HG03095 (cell line): ENCODE results near the gene PCK1.

ENCODE experiments used
- ATAC-seq: cut with Tn5 transposase; IDR thresholded peaks from one replicate; pipeline ENCODE4 v1.9.1; 2021; ENCODE audit warnings: moderate library complexity; ENCODE audit not compliant: unreplicated experiment

PCK1 gene

DNA sequence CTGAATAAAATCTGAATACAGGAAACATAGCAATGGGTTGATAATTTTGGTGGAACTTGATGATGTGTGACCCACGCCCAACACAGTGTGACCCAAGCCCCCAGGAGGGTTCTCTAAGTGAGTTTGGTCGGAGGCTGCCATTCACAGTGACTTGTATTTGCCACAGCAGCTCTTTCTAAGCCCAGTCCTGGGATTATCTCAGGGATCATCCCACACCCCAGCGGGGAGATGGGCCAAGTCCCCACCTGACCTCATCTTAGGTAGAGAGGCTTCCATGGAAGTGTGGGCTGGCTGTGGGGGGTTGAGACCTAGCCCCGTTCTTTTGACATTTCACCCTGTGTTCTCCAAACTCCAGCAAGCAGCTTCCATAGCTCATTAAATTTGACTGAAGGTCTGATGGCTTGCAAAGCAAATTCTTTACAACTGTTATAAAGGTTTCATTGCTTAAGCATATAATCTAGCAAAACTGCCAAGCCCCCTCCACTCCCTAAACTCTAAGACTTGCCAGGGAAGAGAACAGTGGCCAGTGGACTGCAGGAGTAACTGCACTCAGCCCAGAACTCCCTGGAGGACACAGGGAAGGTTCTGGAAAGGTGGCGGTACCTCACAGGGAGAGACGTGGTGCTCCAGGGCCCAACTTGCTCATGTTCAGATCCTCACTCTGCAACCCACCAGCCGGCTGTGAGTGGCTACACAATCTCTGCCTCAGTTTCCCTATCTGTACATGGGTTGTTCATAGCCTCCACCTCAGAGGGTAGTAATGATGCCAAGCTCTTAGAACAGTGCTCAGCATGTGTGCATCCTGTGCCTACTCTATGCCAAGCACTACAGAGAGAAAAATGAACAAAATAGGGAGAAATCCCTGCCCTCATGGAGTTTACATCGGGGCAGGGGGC, 1.0 kb upstream of the PCK1 start:
- no peak for ATAC-seq

DNA sequence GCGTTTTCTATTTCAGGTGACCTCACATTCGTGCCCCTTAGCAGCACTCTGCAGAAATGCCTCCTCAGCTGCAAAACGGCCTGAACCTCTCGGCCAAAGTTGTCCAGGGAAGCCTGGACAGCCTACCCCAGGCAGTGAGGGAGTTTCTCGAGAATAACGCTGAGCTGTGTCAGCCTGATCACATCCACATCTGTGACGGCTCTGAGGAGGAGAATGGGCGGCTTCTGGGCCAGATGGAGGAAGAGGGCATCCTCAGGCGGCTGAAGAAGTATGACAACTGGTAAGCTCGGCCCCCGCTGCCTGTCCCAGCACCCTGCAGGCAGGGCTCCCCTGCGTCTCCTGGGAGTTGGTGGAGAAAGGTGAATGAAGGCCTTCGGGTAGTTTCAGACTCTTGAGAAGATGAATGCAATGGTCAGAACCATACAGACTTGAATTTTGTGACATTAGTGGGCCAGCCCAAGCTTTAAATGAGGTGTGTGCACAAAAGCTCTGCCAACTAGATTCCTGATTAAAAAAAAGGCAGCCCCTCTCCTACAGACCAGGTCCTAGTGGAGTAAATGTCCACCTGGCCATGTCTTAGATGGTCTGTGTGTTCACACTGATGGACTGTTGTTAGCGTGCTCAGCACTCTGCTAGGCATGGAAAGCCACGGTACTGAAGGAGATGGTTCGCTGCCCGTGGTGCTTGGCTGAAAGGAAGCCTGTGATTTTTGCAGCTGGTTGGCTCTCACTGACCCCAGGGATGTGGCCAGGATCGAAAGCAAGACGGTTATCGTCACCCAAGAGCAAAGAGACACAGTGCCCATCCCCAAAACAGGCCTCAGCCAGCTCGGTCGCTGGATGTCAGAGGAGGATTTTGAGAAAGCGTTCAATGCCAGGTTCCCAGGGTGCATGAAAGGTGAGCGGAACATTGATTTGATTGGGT, 708 bp downstream of the PCK1 start:
- ATAC-seq = no peak

DNA sequence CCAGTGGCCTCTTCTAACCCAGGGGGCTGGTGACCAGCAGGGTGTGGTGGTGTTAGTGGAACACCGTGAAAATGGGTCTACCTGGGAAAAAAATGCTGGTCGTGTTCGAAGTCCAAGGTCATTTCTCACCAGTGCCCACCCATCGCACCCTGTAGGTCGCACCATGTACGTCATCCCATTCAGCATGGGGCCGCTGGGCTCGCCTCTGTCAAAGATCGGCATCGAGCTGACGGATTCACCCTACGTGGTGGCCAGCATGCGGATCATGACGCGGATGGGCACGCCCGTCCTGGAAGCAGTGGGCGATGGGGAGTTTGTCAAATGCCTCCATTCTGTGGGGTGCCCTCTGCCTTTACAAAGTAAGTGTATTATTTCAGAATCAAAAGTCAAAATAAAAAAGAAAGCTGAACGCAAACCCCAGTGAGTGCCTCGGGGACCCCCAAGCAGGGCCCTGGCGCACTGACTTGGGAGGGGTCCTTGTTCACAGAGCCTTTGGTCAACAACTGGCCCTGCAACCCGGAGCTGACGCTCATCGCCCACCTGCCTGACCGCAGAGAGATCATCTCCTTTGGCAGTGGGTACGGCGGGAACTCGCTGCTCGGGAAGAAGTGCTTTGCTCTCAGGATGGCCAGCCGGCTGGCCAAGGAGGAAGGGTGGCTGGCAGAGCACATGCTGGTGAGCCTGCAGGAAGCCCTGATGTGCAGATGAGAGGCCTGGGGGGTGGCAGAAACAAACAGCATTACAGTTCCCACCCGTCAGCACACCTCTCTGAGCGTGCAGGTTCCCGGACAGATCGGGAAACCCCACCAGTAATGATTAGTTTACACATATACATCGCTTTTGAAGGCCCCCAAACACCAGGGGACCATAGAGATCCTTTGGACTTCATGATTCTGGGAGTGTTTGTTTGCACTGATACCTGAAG, 1.9 kb downstream of the PCK1 start:
- no peak for ATAC-seq

DNA sequence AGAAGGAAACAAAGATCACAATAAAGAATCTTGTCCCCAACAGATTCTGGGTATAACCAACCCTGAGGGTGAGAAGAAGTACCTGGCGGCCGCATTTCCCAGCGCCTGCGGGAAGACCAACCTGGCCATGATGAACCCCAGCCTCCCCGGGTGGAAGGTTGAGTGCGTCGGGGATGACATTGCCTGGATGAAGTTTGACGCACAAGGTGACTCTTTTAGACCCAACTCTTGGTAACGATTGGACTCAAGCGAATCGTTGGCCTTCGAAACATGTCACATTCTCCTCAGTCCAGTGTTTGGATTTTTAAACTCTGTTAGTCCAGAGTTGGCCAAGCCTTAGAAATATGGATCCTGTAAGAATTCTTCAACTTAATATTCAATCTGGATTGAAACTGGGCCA, 2.6 kb downstream of the PCK1 start:
- no peak for ATAC-seq

DNA sequence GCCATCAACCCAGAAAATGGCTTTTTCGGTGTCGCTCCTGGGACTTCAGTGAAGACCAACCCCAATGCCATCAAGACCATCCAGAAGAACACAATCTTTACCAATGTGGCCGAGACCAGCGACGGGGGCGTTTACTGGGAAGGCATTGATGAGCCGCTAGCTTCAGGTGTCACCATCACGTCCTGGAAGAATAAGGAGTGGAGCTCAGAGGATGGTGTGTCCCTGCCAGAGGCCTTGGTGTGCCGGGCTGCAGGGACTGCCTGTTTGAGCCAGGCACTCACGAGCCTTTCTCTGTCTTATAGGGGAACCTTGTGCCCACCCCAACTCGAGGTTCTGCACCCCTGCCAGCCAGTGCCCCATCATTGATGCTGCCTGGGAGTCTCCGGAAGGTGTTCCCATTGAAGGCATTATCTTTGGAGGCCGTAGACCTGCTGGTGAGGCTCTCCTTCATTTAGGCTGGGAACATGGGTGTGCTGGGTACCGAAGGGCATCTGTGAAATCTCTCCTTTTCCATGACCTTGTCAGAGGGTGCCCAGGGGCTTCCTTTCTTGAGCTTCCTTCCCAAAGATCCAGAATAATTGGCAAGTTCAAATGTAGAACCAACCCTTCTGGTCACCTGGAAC, 3.4 kb downstream of the PCK1 start:
- no peak for ATAC-seq

DNA sequence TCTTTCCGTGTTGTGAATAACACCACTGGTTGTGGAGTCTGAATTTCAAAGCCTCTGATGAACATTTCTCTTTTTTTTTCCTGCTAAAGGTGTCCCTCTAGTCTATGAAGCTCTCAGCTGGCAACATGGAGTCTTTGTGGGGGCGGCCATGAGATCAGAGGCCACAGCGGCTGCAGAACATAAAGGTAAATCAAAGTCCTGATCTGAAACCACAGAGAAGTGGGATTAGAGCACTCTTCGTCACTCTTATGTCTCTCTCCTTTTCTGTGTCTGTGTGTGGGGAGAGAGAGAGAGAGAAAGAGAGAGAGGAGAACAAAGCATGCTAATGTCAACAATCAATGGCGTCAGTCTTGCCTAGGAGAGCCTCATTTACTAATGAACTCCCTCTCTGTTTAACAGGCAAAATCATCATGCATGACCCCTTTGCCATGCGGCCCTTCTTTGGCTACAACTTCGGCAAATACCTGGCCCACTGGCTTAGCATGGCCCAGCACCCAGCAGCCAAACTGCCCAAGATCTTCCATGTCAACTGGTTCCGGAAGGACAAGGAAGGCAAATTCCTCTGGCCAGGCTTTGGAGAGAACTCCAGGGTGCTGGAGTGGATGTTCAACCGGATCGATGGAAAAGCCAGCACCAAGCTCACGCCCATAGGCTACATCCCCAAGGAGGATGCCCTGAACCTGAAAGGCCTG, 4.2 kb downstream of the PCK1 start:
- ATAC-seq = no peak

DNA sequence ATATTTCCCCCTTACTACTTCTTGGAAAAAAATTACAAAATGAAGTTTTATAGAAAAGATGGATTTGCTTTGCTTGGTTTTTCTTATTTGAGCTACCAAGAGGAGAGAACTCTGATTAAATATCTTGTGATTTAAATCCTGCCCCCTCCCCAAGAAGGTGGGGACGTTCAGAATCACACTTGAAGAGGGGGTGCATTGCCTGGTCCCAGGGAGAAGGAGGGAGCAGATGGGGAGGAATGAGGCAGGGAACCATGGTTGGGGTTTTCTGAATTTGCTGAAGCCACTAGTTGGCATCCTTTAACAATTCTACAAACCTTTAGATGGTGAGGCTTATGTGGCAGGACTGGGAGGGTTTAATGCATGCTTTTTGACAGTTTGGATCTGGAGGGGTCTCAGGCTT, 5.5 kb downstream of the PCK1 start:
- no peak for ATAC-seq

DNA sequence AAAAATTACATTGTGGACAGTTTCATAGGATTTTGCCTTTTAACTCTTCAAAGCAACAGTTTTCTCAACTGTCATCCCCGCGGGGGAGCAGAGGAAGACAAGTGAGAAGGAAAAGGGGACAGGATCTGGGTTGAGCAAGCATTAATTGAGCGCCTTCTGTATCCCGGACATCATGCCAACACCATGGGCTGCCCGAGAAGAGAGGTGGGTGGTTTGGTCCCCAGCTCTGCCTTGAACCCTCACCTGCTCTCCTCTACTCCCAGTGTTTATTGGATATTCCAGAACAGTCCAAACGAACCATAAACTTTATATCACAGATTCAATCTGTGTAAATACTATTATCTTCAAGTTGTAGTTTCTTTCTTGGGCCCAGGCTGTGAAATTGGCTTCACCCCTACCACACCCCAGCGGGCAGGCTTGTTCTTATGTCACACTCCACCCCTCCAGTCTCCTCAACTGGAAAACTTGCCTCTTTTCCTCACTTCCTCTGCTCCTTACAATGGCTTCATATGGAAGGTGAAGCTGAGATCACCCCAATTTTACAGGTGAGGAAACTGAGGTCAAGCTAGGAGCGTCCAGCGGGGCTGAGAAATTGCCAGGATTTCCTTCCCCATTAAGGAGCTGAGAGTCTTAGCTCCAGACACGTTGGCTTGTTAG, 6.0 kb downstream of the PCK1 start:
- no peak for ATAC-seq

DNA sequence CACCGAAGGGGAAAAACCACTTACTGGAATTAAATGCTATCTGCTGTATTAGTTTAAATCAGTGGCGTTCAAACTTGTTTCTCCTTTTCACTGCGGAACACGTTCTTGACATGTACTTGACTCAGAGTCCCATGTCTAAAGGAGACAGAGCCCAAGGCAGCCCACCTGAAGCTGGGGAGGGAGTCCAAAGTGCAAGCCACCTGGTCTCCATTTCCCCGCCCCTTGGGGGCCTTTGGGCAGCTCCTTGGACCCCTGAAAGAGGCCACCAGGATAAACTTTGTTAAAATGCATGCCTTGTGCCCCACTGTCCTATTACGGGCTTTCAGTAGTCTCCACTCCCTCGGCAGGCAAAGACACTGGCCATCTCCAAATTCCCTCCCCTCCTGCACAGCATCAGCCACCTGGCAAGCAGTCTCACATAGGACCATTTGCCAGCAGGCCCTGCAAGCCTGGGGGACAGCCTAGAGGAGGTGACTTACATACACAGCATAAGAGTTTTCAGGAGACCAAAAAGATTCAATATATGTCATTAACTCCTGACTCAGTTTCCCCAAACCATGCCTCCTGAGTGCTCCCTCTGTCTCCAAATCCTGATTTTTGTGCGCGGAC, 6.7 kb downstream of the PCK1 start:
- no peak for ATAC-seq

DNA sequence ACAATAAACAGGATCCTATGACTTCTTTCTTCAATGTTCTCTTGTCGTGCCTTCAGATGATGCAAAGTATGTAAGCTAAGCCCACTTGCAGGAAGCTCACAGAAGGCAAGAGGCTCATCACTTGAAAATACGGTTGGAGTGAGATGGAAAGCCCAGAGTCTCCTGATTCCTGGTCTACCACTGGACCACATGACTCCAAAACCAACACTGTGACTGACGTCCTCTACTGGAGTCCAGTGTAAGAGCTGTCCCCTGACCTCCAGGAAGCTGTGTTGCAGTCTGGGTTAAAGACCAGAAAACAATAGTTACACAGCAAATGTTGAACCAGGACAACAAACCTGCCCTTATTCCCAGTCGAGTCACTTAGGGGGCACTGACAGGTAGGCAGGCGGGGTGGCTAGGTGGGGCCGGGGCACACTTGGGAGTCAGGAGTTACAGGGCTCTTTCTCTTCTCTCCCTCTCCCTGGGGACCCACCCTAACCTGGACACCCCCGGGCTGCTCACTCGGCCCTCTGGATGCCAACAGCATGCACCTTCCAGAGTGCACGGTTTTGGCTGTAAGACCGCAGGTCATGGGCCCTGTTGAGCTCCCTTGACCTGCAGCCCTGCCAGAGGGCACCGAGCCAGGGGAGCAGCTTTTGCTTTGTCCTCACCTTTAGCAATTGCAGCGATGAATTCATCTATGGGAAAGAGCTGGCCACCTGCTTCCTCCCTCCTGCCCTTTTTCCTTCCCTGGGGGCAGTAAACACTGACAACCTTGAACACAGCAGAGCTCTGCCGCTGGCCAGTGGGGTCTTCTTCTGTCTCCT, 7.4 kb downstream of the PCK1 start:
- ATAC-seq = no peak

DNA sequence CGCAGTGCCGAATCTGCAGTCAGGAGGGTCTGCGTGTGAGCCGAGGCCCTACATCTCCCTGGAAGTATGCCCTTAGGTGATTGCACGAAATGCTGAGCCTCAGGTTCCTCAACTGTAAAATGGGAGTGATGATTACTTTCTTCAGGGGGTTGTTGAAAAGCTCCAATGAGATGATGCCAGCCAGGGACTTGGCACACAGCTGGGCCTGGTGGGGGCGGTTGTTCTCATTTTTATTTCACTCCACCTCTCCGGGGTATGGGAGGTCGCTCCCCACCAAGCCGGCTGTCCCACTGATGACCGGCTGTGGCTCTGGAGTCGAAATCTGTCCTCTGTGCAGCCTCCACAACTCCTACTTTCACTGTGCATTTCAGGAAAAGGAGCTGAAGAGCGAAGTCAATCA, 8.1 kb downstream of the PCK1 start:
- ATAC-seq = no peak

DNA sequence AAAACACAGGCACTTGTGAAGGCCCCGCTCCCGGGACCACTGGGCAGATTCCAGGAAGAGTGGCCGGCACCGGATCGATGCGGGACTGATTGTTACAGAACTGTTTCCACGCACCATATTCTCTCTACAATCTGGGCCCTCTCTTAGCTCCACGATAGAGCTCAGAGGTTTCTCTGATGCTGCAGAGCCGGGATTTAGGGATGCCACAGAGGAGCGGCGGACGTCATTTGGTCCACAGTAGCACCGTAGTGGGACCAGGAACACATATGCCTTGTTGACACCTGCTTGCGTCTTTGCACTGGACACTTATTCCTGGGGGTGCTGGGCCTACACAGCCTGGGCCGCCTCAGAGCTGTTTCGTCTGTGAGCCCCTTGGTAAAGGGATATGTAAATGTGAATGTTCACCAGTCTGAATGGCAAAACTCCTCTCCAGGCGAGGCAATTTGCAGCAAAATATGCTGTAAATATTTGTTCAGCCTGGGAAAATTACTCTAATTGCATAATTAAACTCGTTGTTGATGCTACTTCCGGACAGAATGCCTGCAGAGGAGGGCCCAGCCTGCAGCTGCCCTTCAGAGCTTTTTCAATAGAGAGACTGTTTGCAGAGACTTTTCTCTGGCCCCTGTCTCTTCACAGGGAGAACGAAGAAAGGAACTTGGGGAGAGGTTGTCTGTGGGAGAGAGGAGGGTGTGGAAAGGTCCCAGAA, 9.4 kb downstream of the PCK1 start:
- no peak for ATAC-seq

DNA sequence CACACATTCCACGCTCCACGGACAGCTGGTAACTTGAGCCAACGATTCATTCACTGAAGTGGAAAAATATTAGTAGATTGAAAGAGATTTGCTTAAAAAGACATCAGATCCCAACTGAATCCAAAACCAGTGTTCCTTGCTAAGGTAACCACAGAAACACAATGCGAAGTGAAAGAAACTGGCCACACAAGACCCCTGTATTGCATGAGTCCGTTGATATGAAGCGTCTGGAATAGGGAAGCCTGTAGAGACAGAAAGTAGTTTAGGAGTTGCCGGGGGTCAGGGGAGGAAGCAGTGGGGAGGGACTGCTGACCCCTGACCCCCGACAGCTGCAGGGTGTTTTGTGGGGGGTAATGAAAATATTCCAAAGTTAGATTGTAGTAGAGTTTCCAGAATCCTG, 10.0 kb downstream of the PCK1 start:
- no peak for ATAC-seq

DNA sequence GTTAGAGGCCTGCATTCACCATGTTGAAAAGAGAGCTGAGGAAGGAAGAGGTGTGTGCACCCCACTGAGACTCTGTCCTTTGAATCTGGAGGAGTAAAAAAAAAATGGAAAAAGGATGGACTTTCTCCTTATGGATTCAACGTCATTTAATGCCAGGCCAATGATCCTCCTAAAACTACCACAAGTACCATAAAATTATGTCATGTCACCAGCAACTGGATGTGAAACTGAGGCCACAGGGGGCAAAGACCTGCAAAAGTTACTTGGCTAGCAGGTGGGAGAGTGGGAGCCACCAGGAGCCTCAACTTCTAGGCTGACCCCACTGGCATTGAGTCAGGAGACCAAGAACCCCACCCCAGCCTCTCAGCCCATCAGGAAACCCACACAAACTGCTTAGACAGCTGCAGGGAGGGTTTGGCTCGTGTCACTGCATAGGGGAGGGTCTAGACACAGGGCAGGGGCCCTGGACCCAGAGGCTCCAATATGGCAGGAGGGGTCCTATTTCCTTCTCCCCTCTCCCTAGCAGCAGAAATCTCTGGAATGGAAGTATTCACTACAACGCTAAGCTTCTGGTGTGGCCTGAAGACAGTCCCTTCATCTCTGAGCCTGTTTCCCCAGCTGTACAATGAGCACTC, 11.0 kb downstream of the PCK1 start:
- ATAC-seq = no peak

DNA sequence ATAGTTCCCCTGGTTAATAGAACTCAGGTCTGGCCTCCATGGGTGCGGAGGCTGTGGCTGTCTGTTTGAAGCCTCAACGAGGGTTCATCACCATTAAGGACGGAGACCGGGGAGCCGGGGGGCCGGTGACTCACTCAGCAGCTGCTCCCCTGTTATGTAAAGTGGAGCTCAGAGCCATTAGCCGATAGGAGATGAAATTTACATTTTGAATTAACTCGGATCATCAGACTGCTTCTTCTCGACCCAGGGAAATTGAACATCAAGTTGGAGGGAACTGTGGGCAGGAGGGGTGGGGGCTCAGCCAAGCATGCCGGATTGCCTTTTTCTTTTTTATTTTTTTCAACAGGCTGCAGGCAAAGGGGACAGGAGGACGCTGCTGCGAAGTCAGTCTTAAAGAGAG, 12.3 kb downstream of the PCK1 start:
- ATAC-seq = no peak

DNA sequence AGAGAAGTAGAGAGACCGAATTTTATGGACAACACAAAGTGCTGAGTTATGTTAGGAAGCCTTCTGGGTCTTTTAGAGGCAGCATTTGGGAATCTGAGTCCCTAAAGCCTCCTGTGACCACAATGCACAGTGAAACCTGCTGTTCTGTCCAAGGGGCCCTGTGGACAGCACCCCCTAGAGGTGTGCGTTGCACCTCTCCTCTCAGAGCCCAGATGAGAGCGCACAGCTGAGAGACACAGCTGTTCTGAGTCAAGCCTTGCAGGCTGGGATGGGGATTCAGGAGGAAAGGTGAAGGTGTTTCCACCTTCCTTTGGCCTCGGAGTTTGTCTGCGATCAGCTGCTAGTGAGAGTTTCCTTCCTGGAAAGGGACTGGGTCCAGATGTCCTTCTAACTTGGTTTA, 13.0 kb downstream of the PCK1 start:
- no peak for ATAC-seq

DNA sequence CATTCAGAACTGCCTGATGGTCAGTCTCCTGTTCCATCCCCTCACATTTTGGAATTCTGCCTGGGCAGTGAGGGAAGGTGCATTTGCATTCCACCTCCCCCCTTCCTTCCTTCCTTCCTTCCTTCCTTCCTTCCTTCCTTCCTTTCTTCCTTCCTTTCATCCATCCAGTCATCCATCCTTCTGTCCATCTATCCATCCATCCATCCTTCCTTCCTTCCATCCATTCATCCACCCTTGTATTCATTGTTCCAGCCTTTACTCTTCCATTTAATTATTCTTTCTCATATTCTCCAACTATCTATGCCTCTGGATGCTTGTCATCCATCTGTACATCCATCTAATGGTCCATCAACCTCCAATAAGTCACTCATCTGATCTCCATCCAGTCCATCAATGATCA, 14.0 kb downstream of the PCK1 start:
- no peak for ATAC-seq
